Measurements from ENCODE around the gene ZNF547.
A peak's percentile ranks its signal among the peaks of the same experiment; 100 is the strongest.

ZNF547 gene

GRCh38 chr19:57376151-57376550 is 12.8 kb downstream of the ZNF547 start:
- DNase-seq: no peak

GRCh38 chr19:57377498-57378146 is 14.3 kb downstream of the ZNF547 start:
- DNase-seq: no peak

- no peak for DNase-seq
Observed at GRCh38 chr19:57380923-57381322, 17.6 kb downstream of the ZNF547 start.

- DNase-seq: no peak
Observed at GRCh38 chr19:57382806-57383488, 19.6 kb downstream of the ZNF547 start.

- no peak for DNase-seq
Observed at GRCh38 chr19:57389194-57389729, 25.9 kb downstream of the ZNF547 start.

GRCh38 chr19:57389730-57390598 is 26.6 kb downstream of the ZNF547 start, which contains the start of gene ZNF548:
Gene ZNF548, plus strand, starts transcription at chr19:57389854. Its CDS starts 246 bp downstream, at chr19:57390100.
- DNase-seq: peak; percentile 99

- DNase-seq: no peak
Observed at GRCh38 chr19:57395710-57396109, 32.4 kb downstream of the ZNF547 start.

GRCh38 chr19:57398868-57399267 is 35.5 kb downstream of the ZNF547 start:
- no peak for DNase-seq

- no peak for DNase-seq
Observed at GRCh38 chr19:57403737-57404563, 40.6 kb downstream of the ZNF547 start.

- peak; percentile 83 for DNase-seq
Observed at GRCh38 chr19:57406516-57407123, 43.3 kb downstream of the ZNF547 start.

- peak; percentile 97 for DNase-seq
Observed at GRCh38 chr19:57410877-57411671, 47.7 kb downstream of the ZNF547 start, which contains the start of gene ZNF17. Gene ZNF17, plus strand, starts transcription at chr19:57411161. Its CDS starts 2,455 bp downstream, at chr19:57413616.

- no peak for DNase-seq
Observed at GRCh38 chr19:57419439-57419838, 56.1 kb downstream of the ZNF547 start.

GRCh38 chr19:57421037-57421436 is 57.7 kb downstream of the ZNF547 start:
- no peak for DNase-seq
